ENCODE measurements around the gene SLAMF1.

DNA sequence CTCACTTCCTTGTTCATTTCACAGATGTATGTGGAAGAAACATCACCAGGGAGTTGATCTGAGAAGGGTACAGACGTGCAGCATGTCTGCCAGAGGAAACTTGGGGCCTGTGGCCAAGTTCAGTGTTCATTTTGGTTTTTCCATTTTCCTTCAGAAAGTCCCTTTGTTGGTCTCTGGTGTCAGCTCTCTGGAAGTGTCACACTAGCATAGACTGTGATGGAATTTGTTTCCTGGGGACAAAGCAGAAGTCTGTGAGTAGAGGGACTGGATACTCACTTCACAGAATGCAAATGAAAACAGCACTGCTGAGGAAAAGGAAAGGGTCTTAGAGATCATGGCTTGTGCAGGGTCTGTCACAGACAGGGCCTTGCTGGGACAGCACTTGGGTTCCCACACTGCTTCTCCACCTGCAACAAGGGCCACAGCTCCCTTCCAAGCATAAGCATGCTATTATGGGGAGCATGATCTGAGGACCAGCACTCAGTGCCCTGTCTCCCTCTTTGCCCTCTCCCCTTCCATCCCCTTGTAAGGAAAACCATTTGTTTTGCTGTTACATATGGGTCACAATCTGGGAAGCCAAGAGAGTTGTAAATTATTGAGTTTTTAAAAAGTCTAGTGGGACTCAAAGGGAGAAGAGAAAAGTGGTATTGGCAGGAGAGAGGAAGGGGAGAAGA lies 36.1 kb downstream of the SLAMF1 start:
- TF ChIP-seq, protein P1, sequence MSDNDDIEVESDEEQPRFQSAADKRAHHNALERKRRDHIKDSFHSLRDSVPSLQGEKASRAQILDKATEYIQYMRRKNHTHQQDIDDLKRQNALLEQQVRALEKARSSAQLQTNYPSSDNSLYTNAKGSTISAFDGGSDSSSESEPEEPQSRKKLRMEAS (IDR thresholded peaks at IDR 0.05), result no peak
- TF ChIP-seq, protein P2, sequence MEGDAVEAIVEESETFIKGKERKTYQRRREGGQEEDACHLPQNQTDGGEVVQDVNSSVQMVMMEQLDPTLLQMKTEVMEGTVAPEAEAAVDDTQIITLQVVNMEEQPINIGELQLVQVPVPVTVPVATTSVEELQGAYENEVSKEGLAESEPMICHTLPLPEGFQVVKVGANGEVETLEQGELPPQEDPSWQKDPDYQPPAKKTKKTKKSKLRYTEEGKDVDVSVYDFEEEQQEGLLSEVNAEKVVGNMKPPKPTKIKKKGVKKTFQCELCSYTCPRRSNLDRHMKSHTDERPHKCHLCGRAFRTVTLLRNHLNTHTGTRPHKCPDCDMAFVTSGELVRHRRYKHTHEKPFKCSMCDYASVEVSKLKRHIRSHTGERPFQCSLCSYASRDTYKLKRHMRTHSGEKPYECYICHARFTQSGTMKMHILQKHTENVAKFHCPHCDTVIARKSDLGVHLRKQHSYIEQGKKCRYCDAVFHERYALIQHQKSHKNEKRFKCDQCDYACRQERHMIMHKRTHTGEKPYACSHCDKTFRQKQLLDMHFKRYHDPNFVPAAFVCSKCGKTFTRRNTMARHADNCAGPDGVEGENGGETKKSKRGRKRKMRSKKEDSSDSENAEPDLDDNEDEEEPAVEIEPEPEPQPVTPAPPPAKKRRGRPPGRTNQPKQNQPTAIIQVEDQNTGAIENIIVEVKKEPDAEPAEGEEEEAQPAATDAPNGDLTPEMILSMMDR (IDR thresholded peaks at IDR 0.05; ENCODE audit: low read depth, low read length, missing input control), result no peak
- no peak for TF ChIP-seq EGR1 (IDR thresholded peaks at IDR 0.05; ENCODE audit: low read depth in 2 of 2)
- TF ChIP-seq, protein P3, sequence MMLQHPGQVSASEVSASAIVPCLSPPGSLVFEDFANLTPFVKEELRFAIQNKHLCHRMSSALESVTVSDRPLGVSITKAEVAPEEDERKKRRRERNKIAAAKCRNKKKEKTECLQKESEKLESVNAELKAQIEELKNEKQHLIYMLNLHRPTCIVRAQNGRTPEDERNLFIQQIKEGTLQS (IDR thresholded peaks at IDR 0.05), result no peak
- TF ChIP-seq, protein P4, sequence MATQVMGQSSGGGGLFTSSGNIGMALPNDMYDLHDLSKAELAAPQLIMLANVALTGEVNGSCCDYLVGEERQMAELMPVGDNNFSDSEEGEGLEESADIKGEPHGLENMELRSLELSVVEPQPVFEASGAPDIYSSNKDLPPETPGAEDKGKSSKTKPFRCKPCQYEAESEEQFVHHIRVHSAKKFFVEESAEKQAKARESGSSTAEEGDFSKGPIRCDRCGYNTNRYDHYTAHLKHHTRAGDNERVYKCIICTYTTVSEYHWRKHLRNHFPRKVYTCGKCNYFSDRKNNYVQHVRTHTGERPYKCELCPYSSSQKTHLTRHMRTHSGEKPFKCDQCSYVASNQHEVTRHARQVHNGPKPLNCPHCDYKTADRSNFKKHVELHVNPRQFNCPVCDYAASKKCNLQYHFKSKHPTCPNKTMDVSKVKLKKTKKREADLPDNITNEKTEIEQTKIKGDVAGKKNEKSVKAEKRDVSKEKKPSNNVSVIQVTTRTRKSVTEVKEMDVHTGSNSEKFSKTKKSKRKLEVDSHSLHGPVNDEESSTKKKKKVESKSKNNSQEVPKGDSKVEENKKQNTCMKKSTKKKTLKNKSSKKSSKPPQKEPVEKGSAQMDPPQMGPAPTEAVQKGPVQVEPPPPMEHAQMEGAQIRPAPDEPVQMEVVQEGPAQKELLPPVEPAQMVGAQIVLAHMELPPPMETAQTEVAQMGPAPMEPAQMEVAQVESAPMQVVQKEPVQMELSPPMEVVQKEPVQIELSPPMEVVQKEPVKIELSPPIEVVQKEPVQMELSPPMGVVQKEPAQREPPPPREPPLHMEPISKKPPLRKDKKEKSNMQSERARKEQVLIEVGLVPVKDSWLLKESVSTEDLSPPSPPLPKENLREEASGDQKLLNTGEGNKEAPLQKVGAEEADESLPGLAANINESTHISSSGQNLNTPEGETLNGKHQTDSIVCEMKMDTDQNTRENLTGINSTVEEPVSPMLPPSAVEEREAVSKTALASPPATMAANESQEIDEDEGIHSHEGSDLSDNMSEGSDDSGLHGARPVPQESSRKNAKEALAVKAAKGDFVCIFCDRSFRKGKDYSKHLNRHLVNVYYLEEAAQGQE (IDR thresholded peaks at IDR 0.05), result no peak
